ENCODE results near the gene MTR. TPM values are rescaled to one million over a fixed set of nuclear protein-coding genes. Genes with fewer than 3 reads are reported as not detected.

Gene MTR
- total and polyA plus RNA-seq, 4 donors: 2.5 to 19.0 (median 8.6) TPM

GRCh38 chr1:236773919-236774318 lies 21.2 kb upstream of the MTR start:
- Histone ChIP-seq H3K9me3 (ENCODE audit: control insufficient read depth in 4 of 4, low read length in 3 of 4) (peaks cover 0 to under 1% (median 0%) of the 10 kb centered on the region in 4 donors), H3K4me1 (ENCODE audit: control insufficient read depth in 4 of 4, insufficient read depth in 4 of 4, low read length in 3 of 4) (no peaks in the 10 kb centered on the region), H3K27ac (ENCODE audit: low read depth in 1 of 2, low read length in 2 of 2) (no peak overlapping the region), H3K27me3 (ENCODE audit: control insufficient read depth in 4 of 4, insufficient read depth in 4 of 4, low read length in 3 of 4) (no peaks in the 10 kb centered on the region), H3K9ac (ENCODE audit: low read depth in 1 of 2, low read length in 2 of 2) (no peak overlapping the region), H3K4me3 (ENCODE audit: low read depth in 1 of 3, low read length in 3 of 3) (no peak overlapping the region), H3K36me3 (ENCODE audit: control insufficient read depth in 4 of 4, insufficient read depth in 3 of 4, low read depth in 1 of 4, low read length in 3 of 4) (no peaks in the 10 kb centered on the region)
- no peak for DNase-seq (ENCODE audit: low spot score)
- TF ChIP-seq JUND (IDR thresholded peaks at IDR 0.05) (no peak), FOXA1 (IDR thresholded peaks at IDR 0.05) (no peak), EGR1 (IDR thresholded peaks at IDR 0.05; ENCODE audit: low read depth in 2 of 2) (no peak), NR2F2 (IDR thresholded peaks at IDR 0.05) (no peak), HNF4G (IDR thresholded peaks at IDR 0.05) (no peak), RAD21 (IDR thresholded peaks at IDR 0.05) (no peak), HNF4A (conservative IDR thresholded peaks at IDR 0.05) (no peak), ZBTB33 (IDR thresholded peaks at IDR 0.05) (no peak)
- 88% methylated on average over 3 of the region's 3 CpGs for WGBS

GRCh38 chr1:236774926-236775325 lies 20.2 kb upstream of the MTR start:
- WGBS: 45% methylated on average over 3 of the region's 3 CpGs
- Histone ChIP-seq H3K9ac (ENCODE audit: low read depth in 1 of 2, low read length in 2 of 2) (no peak overlapping the region), H3K9me3 (ENCODE audit: control insufficient read depth in 4 of 4, low read length in 3 of 4) (peaks cover 0 to 9% (median 4%) of the 10 kb centered on the region in 4 donors), H3K36me3 (ENCODE audit: control insufficient read depth in 4 of 4, insufficient read depth in 3 of 4, low read depth in 1 of 4, low read length in 3 of 4) (no peaks in the 10 kb centered on the region), H3K4me1 (ENCODE audit: control insufficient read depth in 4 of 4, insufficient read depth in 4 of 4, low read length in 3 of 4) (no peaks in the 10 kb centered on the region), H3K4me3 (ENCODE audit: low read depth in 1 of 3, low read length in 3 of 3) (no peak overlapping the region), H3K27ac (ENCODE audit: low read depth in 1 of 2, low read length in 2 of 2) (no peak overlapping the region), H3K27me3 (ENCODE audit: control insufficient read depth in 4 of 4, insufficient read depth in 4 of 4, low read length in 3 of 4) (no peaks in the 10 kb centered on the region)
- TF ChIP-seq RXRA (IDR thresholded peaks at IDR 0.05) (peak in 1 of 2 donors; percentile 32), CTCF (IDR thresholded peaks at IDR 0.05; ENCODE audit: low read depth, low read length, missing input control) (peak; percentile 50), SP1 (IDR thresholded peaks at IDR 0.05) (no peak), RAD21 (IDR thresholded peaks at IDR 0.05) (peak; percentile 75 to 83)
- DNase-seq (ENCODE audit: low spot score): no peak

GRCh38 chr1:236779312-236779711 lies 15.8 kb upstream of the MTR start:
- Histone ChIP-seq H3K27me3 (ENCODE audit: control insufficient read depth in 4 of 4, insufficient read depth in 4 of 4, low read length in 3 of 4) (no peaks in the 10 kb centered on the region), H3K9me3 (ENCODE audit: control insufficient read depth in 4 of 4, low read length in 3 of 4) (peaks cover 0 to 11% (median 4%) of the 10 kb centered on the region in 4 donors), H3K36me3 (ENCODE audit: control insufficient read depth in 4 of 4, insufficient read depth in 3 of 4, low read depth in 1 of 4, low read length in 3 of 4) (no peaks in the 10 kb centered on the region), H3K9ac (ENCODE audit: low read depth in 1 of 2, low read length in 2 of 2) (no peak overlapping the region), H3K4me3 (ENCODE audit: low read depth in 1 of 3, low read length in 3 of 3) (no peak overlapping the region), H3K27ac (ENCODE audit: low read depth in 1 of 2, low read length in 2 of 2) (no peak overlapping the region), H3K4me1 (ENCODE audit: control insufficient read depth in 4 of 4, insufficient read depth in 4 of 4, low read length in 3 of 4) (no peaks in the 10 kb centered on the region)
- no peak for DNase-seq (ENCODE audit: low spot score)
- TF ChIP-seq MAX (IDR thresholded peaks at IDR 0.05) (no peak), GABPA (IDR thresholded peaks at IDR 0.05 in 1 of 2, conservative IDR thresholded peaks at IDR 0.05 in 1 of 2) (no peak), TAF1 (conservative IDR thresholded peaks at IDR 0.05) (no peak), REST (IDR thresholded peaks at IDR 0.05) (no peak)
- 88% methylated on average over 2 of the region's 2 CpGs for WGBS
